HG03342 (cell line): ENCODE results near the gene TNRC6C.

Experiments used
- ATAC-seq: cut with Tn5 transposase; IDR thresholded peaks from one replicate; pipeline ENCODE4 v1.9.1; 2021; ENCODE audit warnings: mild to moderate bottlenecking, moderate library complexity; ENCODE audit not compliant: unreplicated experiment

The TNRC6C gene, protein sequence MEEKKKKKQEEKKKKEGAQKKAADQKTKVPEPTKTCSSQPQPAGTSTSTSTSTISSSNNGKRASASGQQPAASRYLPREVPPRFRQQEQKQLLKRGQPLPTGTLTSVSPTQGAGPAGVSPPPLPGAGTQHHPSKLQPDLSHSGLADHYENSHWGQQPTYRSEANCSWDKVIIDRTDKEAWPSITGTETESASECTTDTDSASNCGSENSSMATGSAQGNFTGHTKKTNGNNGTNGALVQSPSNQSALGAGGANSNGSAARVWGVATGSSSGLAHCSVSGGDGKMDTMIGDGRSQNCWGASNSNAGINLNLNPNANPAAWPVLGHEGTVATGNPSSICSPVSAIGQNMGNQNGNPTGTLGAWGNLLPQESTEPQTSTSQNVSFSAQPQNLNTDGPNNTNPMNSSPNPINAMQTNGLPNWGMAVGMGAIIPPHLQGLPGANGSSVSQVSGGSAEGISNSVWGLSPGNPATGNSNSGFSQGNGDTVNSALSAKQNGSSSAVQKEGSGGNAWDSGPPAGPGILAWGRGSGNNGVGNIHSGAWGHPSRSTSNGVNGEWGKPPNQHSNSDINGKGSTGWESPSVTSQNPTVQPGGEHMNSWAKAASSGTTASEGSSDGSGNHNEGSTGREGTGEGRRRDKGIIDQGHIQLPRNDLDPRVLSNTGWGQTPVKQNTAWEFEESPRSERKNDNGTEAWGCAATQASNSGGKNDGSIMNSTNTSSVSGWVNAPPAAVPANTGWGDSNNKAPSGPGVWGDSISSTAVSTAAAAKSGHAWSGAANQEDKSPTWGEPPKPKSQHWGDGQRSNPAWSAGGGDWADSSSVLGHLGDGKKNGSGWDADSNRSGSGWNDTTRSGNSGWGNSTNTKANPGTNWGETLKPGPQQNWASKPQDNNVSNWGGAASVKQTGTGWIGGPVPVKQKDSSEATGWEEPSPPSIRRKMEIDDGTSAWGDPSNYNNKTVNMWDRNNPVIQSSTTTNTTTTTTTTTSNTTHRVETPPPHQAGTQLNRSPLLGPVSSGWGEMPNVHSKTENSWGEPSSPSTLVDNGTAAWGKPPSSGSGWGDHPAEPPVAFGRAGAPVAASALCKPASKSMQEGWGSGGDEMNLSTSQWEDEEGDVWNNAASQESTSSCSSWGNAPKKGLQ (N-terminal part only)

DNA sequence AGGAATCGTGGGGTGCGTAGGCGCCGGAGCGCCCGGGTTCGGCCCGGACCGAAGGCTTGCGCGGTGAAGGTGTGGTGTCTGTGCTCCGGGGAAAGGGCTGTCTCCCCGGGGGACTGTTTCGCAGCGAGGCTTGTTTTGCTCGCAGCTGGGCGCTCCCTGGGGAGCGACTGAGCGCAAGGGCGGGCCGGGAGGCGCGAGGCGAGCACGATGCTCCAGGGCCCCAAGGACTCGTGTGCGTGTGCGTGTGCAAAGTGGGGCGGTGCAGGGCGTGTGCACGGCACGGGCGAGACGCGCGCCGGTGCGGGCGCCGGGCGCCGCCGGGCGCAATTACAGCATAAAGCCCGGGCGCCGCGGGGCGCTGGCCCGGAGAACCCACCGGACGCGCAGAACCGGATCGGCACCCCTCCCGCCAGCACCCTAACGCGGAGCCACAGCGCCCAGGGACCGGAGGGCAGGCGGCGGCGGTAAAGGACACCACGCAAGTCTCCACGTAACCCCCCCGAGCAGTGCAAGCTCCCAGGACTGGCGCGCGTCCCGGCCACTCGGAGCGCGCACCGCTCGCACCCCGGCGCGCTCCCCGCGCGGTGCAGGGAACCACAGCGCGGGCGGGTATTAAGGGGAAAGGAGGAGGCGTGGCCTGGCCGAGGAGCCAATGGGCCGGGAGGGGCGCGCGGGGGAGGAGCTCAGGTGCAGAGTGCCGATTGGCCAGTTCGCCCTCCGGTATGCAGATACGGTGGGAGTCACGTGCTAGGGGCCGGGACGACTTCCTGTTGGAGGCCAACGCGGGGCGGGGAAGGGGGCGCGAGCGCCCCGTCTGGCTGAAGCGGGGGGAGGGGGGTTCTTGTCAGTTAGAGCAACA is at the start of gene TNRC6C:
Gene TNRC6C (plus strand): TSS at position 847 of the 859 bp plus-strand sequence. CDS start 45,504 bp downstream, outside the sequence.
- peak; percentile 84 for ATAC-seq

- no peak for ATAC-seq
Observed at GRCh38 chr17:77909236-77909635, 49.3 kb upstream of the TNRC6C start.

DNA sequence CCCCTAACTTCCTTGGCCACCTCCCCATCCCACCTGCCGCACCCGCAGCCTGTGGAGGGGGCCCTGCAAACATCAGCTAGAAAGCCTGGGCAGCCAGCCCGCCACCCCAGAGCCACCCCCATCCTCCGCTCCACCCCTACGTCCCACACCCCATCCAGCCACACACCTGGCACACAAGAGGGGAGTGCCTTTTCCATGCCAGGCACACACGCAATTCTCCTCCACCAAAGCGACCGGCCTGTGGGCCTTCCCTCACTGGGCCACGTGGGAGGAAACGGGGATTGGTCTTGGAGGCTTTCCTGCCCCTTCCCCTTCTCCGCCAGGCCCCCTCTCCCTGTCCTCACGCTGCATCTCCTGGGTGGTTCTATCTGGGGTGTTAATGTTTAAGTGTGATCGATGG is 48.7 kb upstream of the TNRC6C start:
- ATAC-seq, result no peak

GRCh38 chr17:77914385-77915254 is 43.9 kb upstream of the TNRC6C start:
- ATAC-seq, result no peak

- ATAC-seq, result no peak
Observed at GRCh38 chr17:77915594-77916021, 42.9 kb upstream of the TNRC6C start.

DNA sequence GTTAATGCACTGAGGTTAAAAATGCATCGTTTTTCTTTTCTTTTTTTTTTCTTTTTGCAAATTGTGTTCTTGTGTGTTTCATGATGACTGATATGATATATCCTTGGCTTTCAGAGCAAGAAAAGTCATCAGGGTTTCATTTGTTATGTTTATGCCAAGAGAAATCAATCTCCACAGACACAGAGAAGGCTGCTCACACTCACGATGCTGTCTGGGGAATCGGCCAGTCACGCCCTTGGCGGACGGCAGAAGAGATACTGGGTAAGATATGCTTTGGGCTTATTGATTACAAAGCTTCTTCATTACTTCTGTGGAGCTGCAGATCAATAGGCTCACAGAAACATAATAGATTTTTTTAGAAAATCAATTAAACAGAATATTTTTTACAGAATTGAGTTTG is 42.2 kb upstream of the TNRC6C start:
- ATAC-seq, result no peak

- no peak for ATAC-seq
Observed at GRCh38 chr17:77916703-77917481, 41.6 kb upstream of the TNRC6C start.

DNA sequence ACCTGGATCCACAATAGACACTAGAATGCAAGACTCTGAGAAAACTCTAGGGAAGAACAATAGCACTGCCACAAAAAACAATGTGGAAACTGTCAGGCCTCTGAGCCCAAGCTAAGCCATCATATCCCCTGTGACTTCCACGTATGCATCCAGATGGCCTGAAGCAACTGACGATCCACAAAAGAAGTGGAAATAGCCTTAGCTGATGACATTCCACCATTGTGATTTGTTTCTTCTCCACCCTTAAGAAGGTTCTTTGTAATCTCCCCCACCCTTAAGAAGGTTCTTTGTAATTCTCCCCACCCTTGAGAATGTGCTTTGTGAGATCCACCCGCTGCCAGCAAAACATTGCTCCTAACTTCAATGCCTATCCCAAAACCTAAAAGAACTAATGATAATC is 39.2 kb upstream of the TNRC6C start:
- ATAC-seq, result no peak

GRCh38 chr17:77923135-77923534 is 35.4 kb upstream of the TNRC6C start:
- ATAC-seq, result no peak

GRCh38 chr17:77923776-77924513 is 34.6 kb upstream of the TNRC6C start:
- no peak for ATAC-seq

- ATAC-seq, result no peak
Observed at GRCh38 chr17:77924757-77925336, 33.7 kb upstream of the TNRC6C start.

GRCh38 chr17:77925831-77926543 is 32.5 kb upstream of the TNRC6C start:
- no peak for ATAC-seq

- ATAC-seq, result no peak
Observed at GRCh38 chr17:77926981-77927380, 31.5 kb upstream of the TNRC6C start.

GRCh38 chr17:77927777-77928518 is 30.6 kb upstream of the TNRC6C start:
- no peak for ATAC-seq

GRCh38 chr17:77928519-77929179 is 29.9 kb upstream of the TNRC6C start:
- no peak for ATAC-seq

DNA sequence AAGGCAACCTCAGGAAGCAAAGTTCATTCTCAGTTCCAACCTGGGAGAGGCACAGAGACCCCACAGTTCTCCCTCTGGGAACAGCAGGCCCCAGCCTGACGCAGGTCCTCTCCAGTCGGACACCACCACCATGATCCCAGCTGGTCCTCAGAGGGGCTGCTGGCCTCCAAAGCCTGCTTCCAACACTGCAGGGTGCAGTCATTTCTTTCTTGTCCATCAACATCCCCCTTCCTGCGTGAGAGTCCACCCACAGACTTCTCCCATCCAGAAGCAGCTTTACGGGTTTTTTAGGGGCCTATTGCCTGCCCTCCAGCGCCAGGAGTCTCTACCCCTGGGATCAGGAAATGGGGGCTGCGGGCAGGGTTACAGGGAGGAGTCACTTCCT is 29.3 kb upstream of the TNRC6C start:
- no peak for ATAC-seq
